ENCODE measurements around the gene PTPRN2. TPM values are rescaled to one million over a fixed set of nuclear protein-coding genes. Genes with fewer than 3 reads are reported as not detected.
A peak's percentile ranks its signal among the peaks of the same experiment; 100 is the strongest.

The PTPRN2 gene
- total and polyA plus RNA-seq, 2 donors from 2014 or later: 4.8 to 6.2 TPM

DNA sequence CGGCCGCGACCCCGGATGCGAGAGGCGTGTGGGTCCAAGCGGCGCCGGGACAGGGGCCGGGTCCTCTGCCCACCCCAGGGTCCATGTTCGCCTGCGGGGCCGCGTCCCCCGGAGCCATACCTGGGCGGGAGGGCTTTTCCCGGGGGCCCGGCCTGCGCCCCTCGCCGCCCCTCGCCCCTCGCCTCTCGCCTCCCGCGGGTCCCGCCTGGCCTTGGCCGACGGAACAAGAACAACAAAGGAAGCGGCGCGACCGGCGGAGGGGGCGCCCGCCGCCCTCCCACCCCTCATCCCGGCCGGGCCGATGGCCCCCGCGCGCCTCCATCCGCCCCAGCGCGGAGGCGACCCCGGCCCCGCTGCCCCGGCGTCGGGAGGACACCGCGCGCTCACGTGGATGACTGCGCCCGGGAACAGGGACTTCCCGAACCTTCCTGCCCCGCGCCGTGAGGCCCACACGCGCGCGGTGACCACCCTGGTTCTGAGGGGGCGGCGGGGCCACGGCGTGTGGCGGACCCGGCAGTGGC, 902.7 kb downstream of the PTPRN2 start:
- TF ChIP-seq, protein P1, sequence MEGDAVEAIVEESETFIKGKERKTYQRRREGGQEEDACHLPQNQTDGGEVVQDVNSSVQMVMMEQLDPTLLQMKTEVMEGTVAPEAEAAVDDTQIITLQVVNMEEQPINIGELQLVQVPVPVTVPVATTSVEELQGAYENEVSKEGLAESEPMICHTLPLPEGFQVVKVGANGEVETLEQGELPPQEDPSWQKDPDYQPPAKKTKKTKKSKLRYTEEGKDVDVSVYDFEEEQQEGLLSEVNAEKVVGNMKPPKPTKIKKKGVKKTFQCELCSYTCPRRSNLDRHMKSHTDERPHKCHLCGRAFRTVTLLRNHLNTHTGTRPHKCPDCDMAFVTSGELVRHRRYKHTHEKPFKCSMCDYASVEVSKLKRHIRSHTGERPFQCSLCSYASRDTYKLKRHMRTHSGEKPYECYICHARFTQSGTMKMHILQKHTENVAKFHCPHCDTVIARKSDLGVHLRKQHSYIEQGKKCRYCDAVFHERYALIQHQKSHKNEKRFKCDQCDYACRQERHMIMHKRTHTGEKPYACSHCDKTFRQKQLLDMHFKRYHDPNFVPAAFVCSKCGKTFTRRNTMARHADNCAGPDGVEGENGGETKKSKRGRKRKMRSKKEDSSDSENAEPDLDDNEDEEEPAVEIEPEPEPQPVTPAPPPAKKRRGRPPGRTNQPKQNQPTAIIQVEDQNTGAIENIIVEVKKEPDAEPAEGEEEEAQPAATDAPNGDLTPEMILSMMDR (IDR thresholded peaks at IDR 0.05; ENCODE audit: borderline replicate concordance, extremely low read depth, insufficient read depth): no peak
- no peak overlapping the region for H3K9ac ChIP-seq (ENCODE audit: low read length in 3 of 3)
- DNase-seq (peak in 2 of 5 donors; percentile 45 to 53), FAIRE-seq (no peak)
- intact Hi-C loops (cut with DNase I): no loop called here
- H3K4me3 ChIP-seq (ENCODE audit: low read length in 3 of 3): no peak overlapping the region
- H3K36me3 ChIP-seq (ENCODE audit: control insufficient read depth in 2 of 3, insufficient read depth in 3 of 3, low read length in 3 of 3): no peaks in the 10 kb centered on the region
- peaks cover 0 to 4% (median 0%) of the 10 kb centered on the region in 3 donors for H3K4me1 ChIP-seq (ENCODE audit: control insufficient read depth in 2 of 3, insufficient read depth in 2 of 3, low read depth in 1 of 3, low read length in 3 of 3)
- peaks cover 70% of the 10 kb centered on the region for H3K27me3 ChIP-seq (ENCODE audit: control insufficient read depth, insufficient read depth, low read length)
- no peak overlapping the region for H3K27ac ChIP-seq (ENCODE audit: low read depth in 2 of 2, low read length in 2 of 2)
- no peaks in the 10 kb centered on the region for H3K9me3 ChIP-seq (ENCODE audit: control insufficient read depth in 2 of 3, insufficient read depth in 1 of 3, low read length in 3 of 3)

DNA sequence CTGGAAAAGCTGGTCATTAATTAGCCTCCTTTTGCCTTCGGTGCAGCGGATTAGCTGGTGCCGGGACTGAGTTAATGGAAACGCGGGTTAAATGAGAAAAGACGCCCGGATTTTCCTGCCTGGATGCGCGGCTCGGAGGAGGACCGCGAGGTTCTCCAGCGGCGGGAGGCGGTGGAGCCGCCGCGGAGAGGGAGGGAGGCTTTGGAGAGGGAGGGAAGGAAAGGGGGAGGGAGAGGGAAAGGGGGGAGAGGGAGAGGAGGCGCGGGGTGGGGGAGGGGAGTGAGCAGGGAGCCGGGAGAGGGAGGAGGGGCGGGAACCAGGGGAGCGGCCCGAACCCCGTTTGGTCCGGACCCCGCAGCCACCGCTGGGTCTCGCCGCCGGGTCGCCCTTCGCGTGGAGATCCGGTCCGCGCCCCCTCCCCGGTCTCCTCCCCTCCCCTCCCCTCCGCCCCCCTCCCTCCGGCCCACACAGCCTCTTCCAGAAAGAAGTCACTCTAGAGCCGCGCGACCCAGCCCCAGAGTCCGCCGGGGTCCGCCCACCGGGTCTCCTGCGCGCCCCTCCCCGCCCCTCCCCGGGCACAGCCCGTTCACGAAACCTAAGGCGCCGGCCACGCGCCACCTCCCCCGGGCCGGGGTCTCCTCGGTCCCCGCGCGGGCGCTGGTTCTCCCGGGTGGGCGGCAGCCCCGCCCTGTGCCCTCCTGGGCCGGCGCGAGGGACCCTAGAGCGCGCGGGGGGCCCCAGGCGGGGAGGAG, 903.3 kb downstream of the PTPRN2 start:
- TF ChIP-seq, protein P1 (IDR thresholded peaks at IDR 0.05; ENCODE audit: borderline replicate concordance, extremely low read depth, insufficient read depth): no peak
- no peaks in the 10 kb centered on the region for H3K4me1 ChIP-seq (ENCODE audit: control insufficient read depth in 2 of 3, insufficient read depth in 2 of 3, low read depth in 1 of 3, low read length in 3 of 3)
- intact Hi-C loops (cut with DNase I): no loop called here
- H3K27ac ChIP-seq (ENCODE audit: low read depth in 2 of 2, low read length in 2 of 2): no peak overlapping the region
- no peak overlapping the region for H3K9ac ChIP-seq (ENCODE audit: low read length in 3 of 3)
- no peak for FAIRE-seq
- no peaks in the 10 kb centered on the region for H3K36me3 ChIP-seq (ENCODE audit: control insufficient read depth in 2 of 3, insufficient read depth in 3 of 3, low read length in 3 of 3)
- no peak overlapping the region for H3K4me3 ChIP-seq (ENCODE audit: low read length in 3 of 3)
- peaks cover 70% of the 10 kb centered on the region for H3K27me3 ChIP-seq (ENCODE audit: control insufficient read depth, insufficient read depth, low read length)
- H3K9me3 ChIP-seq (ENCODE audit: control insufficient read depth in 2 of 3, insufficient read depth in 1 of 3, low read length in 3 of 3): no peaks in the 10 kb centered on the region
- peak in 4 of 5 donors; percentile 20 to 66 (median 60) for DNase-seq

DNA sequence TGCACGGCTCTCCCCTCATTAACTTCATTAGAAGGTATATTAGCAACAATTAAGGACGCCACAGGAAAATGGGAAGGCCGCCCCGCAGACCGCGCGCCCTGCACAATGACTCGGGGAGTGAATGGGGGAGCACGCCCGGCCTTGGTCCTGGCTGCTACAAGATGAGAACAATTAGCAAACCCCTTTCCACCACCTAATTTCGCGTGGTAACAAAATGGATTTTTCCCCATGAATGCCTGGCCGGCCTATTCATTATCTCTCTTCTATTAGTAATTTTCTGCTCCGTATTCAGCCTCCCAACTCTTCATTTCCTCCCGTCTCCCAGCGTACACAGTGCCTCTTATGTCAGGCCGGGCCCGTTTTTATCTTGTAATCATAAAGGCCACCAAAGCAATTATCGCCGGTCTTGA, 903.9 kb downstream of the PTPRN2 start:
- TF ChIP-seq, protein P1 (IDR thresholded peaks at IDR 0.05; ENCODE audit: borderline replicate concordance, extremely low read depth, insufficient read depth): no peak
- H3K4me1 ChIP-seq (ENCODE audit: control insufficient read depth in 2 of 3, insufficient read depth in 2 of 3, low read depth in 1 of 3, low read length in 3 of 3): no peaks in the 10 kb centered on the region
- no peaks in the 10 kb centered on the region for H3K36me3 ChIP-seq (ENCODE audit: control insufficient read depth in 2 of 3, insufficient read depth in 3 of 3, low read length in 3 of 3)
- DNase-seq (peak in 3 of 5 donors; percentile 14 to 36 (median 34)), FAIRE-seq (no peak)
- H3K27ac ChIP-seq (ENCODE audit: low read depth in 2 of 2, low read length in 2 of 2): no peak overlapping the region
- peaks cover 74% of the 10 kb centered on the region for H3K27me3 ChIP-seq (ENCODE audit: control insufficient read depth, insufficient read depth, low read length)
- no peak overlapping the region for H3K4me3 ChIP-seq (ENCODE audit: low read length in 3 of 3)
- no peak overlapping the region for H3K9ac ChIP-seq (ENCODE audit: low read length in 3 of 3)
- intact Hi-C loops (cut with DNase I): no loop called here
- no peaks in the 10 kb centered on the region for H3K9me3 ChIP-seq (ENCODE audit: control insufficient read depth in 2 of 3, insufficient read depth in 1 of 3, low read length in 3 of 3)

Measured in kidney (tissue), 14 donors.